GM12873 (cell line): ENCODE results near the gene CXorf66.

Experiments
- CTCF ChIP-seq: IDR thresholded peaks from 2 replicates; pipeline ENCODE4 v1.5.1; 2012; ENCODE audit warnings: low read depth, mild to moderate bottlenecking, moderate library complexity, low read length, control low read depth; ENCODE audit not compliant: insufficient read depth; ENCODE audit errors: missing control alignments

The CXorf66 gene

GRCh38 chrX:139967750-139968149 is 2.4 kb upstream of the CXorf66 start:
- no peak for TF ChIP-seq CTCF

GRCh38 chrX:139967300-139967699 is 2.0 kb upstream of the CXorf66 start:
- peak; percentile 53 for TF ChIP-seq CTCF

DNA sequence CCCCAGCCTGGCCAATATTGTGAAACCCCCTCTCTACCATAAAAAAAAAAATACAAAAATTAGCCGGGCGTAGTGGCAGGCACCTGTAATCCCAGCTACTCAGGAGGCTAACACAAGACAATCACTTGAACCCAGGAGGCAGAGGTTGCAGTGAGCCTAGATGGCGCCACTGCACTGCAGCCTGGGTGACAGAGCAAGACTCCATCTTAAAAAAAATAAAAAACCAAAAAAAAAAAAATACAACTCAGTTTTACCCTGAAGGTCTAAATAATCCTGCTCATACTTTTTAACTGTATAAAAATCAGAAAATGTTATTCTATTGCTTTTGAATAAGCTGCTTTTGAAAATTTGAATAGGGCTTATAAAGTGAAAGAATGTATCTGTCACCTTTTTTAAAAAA is 838 bp upstream of the CXorf66 start:
- peak; percentile 33 for TF ChIP-seq CTCF

DNA sequence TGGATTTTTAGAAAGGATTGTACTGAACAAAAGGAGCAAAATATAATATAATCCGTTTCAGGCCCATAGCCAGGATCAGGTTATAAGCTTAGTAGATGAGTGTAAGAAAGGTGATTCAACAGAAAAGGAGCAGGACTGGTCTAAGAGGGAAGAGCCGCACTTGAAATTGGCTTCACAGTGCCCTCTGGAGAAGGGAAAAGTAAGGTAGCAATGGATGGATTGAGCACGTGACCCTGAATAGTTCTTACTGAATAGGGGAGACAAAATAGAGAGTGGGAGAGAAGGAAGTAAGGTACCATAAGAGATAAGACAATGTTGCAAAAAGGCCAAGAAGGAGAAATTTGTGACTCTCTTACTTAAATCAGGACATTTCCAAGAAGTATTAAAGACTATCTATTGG is 15.6 kb downstream of the CXorf66 start:
- no peak for TF ChIP-seq CTCF

GRCh38 chrX:139945075-139945474 is 20.2 kb downstream of the CXorf66 start:
- TF ChIP-seq CTCF, result no peak

DNA sequence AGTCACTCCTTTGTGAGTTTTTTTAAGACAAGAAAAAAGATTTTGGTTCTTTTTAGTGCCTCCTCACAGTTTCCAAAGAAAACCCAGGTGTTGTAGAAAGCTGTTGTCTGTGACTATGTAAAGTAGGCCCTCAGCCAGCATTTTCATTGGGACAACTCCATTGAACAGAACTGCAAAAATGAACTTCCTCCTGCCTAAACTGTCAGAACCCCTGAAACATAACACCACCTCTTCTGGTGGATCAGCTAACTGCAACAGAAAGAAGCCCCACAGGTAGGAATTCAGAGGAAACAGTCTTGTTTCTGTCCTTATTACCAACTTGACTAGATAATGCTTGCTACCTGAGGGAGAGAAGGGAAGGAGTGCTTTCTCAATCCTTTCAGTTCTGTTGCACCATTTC is 29.1 kb downstream of the CXorf66 start:
- TF ChIP-seq CTCF, result peak; percentile 43

DNA sequence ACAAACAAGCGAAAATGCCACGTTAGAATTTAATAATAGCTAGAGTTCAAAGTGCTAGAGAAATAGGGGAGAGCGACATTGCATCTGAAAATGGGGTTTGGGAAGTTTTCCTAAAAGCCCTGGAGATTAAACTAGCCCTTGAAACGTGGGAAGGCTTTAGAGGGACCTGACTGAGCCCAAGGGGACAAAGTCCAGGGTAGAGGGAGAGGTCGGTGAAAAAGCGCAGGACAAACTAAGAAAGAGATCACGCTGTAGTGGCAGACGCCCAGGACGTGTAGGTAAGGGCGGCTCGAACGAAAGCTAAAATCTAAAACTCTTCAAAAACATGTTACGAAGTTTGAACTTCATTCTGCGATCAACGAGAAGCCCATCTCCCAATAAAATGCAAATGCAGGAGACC is 31.4 kb downstream of the CXorf66 start:
- TF ChIP-seq CTCF, result no peak
